NOMO-1 treated with dmso at 0.1 percent for 144 hours (cell line): ENCODE data around the gene VASH1.
"Not testable (repeated sequence)": the region's sequence is repeated elsewhere in the genome, so short reads cannot be mapped to it uniquely, and the experiment has no call there.

Experiments used
- DNase-seq: peaks from one replicate; lab custom pipeline; 2025; ENCODE audit not compliant: unreplicated experiment; lab: John Stamatoyannopoulos, UW

VASH1 gene

DNA sequence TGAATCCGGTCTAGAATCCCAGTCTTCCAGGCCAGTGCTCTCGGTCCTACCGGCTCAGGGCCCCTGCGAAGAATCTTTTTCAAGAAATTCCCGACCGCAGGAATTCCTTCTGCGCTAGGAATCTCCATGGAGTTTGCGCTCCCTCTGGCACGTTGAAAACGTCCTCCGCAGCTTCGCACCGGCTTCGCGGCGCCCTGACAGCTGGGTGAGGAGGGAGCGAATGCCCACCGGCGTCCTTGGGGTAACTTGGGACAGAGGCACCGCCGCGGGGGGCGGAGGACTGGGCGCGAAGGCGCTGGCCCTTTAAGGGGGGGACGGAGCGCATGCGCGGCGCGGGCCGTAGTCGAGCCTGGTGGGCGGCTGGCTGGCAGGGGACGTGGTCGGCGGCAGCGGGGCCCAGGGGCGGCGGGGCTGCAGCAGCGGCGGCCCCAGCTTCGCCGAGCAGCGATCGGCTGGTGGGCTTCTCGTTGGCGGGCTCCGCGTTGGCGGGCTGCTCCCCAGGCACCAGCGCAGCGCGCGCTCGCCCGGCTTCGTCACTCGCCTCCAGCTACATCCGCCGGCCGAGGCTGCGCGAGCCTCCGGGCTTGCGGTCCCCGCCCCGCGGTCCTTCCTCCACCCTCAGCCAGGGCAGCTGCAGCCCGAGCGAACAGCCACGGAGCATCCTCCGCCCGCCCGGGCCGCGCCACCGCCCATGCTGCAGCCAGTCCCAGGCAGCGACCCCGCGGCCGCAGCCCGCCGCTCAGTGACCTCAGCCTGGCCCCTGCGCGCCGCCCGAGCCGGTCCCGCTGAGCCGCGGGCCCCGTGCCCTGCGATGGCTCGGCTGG, at the start of gene VASH1:
Gene VASH1 (plus strand): TSS at position 333 of the 824 bp plus-strand sequence. CDS start 1,354 bp downstream, outside the sequence.
- DNase-seq: peak; percentile 47

DNA sequence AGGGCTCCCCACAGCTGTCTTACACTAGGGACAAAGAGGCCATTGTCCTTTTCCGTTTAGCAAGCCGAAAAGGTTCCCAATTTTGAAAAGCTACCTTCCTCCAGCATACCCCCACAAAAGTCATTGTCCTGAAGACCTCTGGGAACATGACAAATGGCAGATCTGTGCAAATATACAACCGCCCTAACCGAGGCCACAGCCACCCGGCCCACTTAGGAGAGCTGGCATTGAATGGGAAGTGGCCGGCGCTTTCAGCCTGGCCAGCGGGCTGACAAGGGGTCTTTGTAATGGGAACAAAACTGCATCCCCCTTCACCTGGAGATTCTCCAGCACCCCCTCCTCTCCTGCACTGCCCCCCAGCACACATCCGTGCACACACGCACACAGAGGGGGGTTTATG, 48.1 kb upstream of the VASH1 start:
- DNase-seq: no peak

GRCh38 chr14:76714470-76714869, 46.8 kb upstream of the VASH1 start:
- no peak for DNase-seq

- DNase-seq: no peak
Measured at GRCh38 chr14:76715101-76715500, 46.2 kb upstream of the VASH1 start.

GRCh38 chr14:76715511-76716081, 45.7 kb upstream of the VASH1 start:
- no peak for DNase-seq

DNA sequence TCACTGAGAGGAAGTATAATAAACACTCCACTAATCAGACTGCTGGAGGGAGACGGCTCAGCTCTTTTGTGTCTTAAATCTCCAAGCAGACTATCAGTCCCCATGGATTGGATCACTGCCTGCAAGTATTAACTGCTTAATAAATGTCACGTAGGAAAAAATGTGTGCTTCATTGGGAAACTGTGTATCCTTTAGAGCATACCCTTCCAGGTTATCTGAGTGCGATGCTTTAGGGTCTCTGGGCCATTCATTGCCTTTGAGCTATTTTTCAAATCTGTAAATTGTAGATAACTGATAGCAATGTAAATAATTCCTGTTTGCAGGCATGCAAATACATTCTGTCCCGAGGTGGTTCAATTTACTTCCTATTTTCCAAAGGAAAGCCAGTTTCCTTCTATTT, 45.0 kb upstream of the VASH1 start:
- no peak for DNase-seq

DNA sequence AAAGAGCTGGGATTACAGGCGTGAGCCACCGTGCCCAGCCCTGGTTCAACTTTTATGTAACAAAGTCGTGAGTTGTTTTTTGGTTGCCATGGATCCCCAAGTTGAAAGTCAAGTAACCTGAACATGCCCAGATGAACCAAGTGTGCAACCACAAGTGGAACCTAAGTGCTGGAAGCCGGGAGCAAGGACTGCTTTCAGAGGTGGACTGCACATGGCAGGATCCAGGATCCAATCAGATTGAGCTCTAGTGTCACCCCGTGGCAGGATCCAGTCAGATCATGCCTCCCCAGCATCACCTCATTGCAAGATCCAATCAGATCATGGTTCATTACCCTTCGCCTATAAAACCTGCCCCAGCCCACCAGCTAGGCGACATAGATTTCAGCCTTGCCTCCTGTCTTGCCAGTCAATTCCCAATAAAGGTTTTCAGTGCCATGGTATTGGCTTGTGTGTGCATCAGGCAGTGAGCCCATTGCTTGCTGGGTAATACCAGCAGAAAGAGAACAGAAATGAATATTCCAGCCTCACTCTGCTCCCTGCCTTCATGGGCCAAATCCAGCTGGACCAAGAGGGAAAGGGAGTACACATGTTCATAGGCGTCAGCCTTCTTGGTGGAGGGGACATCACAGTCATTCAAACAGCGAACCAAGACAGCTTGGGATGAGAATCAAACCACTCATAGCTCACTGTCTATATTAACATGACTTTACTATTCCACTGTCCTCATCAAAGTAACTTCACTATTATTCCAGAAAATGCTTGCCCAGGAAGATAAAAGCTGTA, 43.6 kb upstream of the VASH1 start:
- DNase-seq: no peak

- DNase-seq: no peak
Measured at GRCh38 chr14:76718306-76719040, 42.8 kb upstream of the VASH1 start.

- DNase-seq: no peak
Measured at GRCh38 chr14:76719666-76720065, 41.6 kb upstream of the VASH1 start.

DNA sequence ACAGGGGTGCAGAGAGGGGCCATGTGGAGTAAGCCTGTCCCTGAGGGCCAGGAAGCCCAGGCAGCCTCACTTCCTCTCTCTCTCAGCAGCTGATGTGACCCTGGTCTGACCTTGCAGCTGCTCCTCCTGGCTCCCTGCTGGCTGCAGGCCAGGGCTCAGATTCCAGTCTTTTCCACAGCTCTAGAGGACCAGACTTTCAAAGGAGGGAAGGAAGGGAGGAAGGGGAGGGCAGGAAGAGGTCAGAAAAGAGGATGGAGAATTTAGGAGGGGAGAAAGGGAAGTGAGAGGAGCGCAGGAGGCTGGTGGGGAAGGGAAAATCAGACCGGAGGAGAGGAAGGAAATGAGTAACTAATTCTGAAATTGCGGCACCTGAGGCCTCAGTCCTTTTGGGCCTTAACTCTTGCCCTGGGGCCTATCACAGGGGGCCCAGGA, 40.9 kb upstream of the VASH1 start:
- DNase-seq: peak; percentile 31

DNA sequence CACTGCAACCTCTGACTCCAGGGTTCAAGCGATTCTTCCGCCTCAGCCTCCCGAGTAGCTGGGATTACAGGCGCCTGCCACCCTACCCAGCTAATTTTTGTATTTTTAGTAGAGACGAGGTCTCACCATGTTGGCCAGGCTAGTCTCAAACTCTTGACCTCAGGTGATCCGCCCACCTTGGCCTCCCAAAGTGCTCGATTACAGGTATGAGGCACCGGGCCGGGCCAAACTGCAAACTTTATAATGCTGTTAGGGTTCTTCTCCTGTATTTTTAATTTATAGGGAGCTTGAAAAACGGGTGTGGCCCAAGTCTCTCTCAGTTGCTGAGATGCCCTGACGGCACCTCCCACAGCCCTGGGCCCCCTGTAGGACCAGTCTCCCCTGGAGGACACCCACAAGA, 39.8 kb upstream of the VASH1 start:
- not testable (repeated sequence) for DNase-seq

GRCh38 chr14:76724651-76725550, 36.4 kb upstream of the VASH1 start:
- DNase-seq: no peak

DNA sequence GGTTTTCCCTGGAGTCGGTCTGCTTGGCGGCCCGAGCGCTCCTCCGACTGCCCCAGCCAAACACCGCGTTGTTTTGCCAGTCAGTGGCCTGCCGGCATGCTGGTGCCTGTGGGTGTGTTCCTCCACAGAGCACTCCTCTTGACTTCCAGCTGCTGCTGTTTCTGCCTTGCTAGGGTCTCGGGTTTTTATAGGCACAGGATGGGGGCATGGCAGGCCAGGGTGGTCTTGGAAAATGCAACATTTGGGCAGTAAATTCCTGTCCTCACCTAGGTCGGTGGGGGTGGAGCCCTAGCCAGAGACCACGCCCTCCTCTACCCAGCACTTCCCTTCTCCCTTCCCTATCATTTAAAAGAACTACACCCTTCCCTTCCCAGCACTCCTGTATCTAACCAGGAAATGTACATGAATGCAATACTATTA, 34.7 kb upstream of the VASH1 start:
- no peak for DNase-seq

- DNase-seq: no peak
Measured at GRCh38 chr14:76727384-76727783, 33.9 kb upstream of the VASH1 start.

DNA sequence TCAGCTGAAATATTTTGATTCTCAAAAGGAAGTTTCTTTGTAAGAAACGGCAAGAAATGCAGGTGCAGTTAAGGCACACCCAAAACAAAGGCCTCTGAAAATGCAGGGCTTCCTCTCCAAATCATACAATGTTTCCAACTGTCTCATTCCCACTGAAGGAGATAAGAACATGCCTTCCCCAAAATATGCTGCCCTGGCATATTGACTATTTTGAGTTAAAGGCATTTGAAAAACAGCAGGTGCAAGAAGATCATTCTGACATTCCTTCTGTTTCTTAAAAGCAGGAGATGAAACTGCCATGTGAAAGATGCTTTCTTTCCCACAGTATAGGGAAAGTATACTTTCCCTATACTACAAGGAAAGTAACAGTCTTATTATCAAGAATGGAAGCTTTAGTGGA, 33.4 kb upstream of the VASH1 start:
- no peak for DNase-seq

DNA sequence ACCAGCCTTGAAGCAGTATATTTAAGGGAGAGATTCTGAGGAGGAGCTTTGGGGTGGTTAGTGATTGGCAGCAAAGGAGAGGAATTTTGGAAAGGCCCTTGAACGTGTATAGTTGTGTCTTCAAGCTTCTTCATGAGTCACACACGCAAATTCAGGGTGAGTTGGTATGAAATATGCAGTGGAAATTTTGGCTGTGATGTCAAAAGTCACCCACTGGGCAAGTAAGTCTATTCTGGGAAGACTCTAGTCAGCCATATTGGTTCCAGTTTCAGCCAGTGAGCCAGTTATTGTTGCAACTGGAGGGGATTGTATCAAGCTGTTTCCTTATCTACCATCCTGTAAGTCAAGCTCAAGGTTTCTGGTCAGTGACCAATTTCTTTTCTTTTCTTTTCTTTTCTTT, 32.0 kb upstream of the VASH1 start:
- no peak for DNase-seq

- DNase-seq: no peak
Measured at GRCh38 chr14:76729953-76730505, 31.2 kb upstream of the VASH1 start.

- not testable (repeated sequence) for DNase-seq
Measured at GRCh38 chr14:76734501-76734900, 26.8 kb upstream of the VASH1 start.

DNA sequence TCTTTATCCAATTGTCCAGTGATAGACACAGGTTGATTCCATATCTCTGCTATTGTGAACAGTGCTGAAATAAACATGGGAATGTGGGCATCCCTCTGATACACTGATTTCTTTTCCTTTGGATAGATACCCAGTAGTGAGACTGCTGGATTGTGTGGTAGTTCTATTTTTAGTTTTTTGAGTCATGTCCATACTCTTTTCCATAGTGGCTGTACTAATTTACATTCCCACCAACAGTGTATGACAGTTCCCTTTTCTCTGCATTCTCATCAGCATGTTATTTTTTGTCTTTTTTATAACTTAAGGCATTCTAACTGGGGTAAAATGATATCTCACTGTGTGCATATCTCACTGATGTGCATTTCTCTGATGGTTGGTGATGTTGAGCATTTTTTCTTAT, 24.8 kb upstream of the VASH1 start:
- no peak for DNase-seq

DNA sequence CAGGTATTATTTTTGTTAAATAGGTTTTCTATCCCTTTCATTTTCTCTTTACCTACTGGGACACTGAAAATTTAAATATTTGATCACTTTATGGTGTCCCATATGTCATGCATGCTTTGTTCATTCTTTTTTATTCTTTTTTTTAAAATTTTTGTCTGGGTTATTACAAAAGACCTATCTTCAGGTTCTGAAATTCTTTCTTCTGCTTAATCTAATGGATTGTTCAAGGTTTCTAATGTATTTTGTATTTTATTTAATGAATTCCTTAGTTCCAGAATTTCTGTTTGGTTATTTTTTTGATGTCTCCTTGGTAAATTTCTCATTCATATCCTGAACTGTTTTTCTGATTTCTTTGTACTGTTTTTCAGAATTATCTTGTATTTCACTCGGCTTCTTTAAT, 20.2 kb upstream of the VASH1 start:
- no peak for DNase-seq
